IMR-90 (cell line): ENCODE measurements around the gene STRADA. TPM values are rescaled to one million over a fixed set of nuclear protein-coding genes. Genes with fewer than 3 reads are reported as not detected.

Experiments used
- ATAC-seq: fragments of 200-7000 bp; cut with Tn5 transposase; 2 replicates; pipeline ENCODE4 v1.9.1; 2020; ENCODE audit warnings: low read depth, mild to moderate bottlenecking, moderate library complexity
- BruUV-seq: library from RNA; stranded (reverse); fragments of 400-500 nt; replicated peaks from 2 replicates; lab custom pipeline; 2021; lab: Mats Ljungman, UMichigan
- CTCF ChIA-PET: fragments of 300-600 bp; formaldehyde crosslinking; extraction: SDS; loops from one replicate; lab custom pipeline; 2021; ENCODE audit warnings: antibody characterized with exemption; lab: Yijun Ruan, JAX
- POLR2A ChIA-PET: fragments of 300-600 bp; sonication (Branson Sonifier 250); formaldehyde crosslinking; loops from one replicate; lab custom pipeline; 2022; ENCODE audit warnings: antibody characterized with exemption; ENCODE audit not compliant: unreplicated experiment; lab: Charles Lee
- DNase-seq: peaks from one replicate; pipeline ENCODE4 v3.0.0; 2013
- H2AFZ ChIP-seq: replicated peaks from 2 replicates; pipeline ENCODE3; 2013; ENCODE audit warnings: low read length, mild to moderate bottlenecking; ENCODE audit not compliant: poor library complexity
- H2AK5ac ChIP-seq: 2 replicates; pipeline ENCODE4 v1.6.1; 2013; ENCODE audit warnings: low read depth, low read length, inconsistent platforms
- H2AK9ac ChIP-seq: replicated peaks from 2 replicates; pipeline ENCODE3; 2013; ENCODE audit warnings: mild to moderate bottlenecking, low read depth, low read length, moderate library complexity; ENCODE audit not compliant: poor library complexity
- H2BK120ac ChIP-seq: 2 replicates; pipeline ENCODE4 v1.6.1; 2013; ENCODE audit warnings: low read depth, low read length, inconsistent platforms
- H2BK15ac ChIP-seq: 3 replicates; pipeline ENCODE4 v1.6.1; 2013; ENCODE audit warnings: low read depth, low read length, inconsistent platforms
- H2BK20ac ChIP-seq: 2 replicates; pipeline ENCODE4 v1.6.1; 2013; ENCODE audit warnings: low read depth, mild to moderate bottlenecking, inconsistent platforms, low read length, moderate library complexity
- H2BK5ac ChIP-seq: 2 replicates; pipeline ENCODE4 v1.6.1; 2013; ENCODE audit warnings: mild to moderate bottlenecking, low read depth, low read length, inconsistent platforms; ENCODE audit not compliant: poor library complexity, severe bottlenecking
- H3K14ac ChIP-seq: replicated peaks from 2 replicates; pipeline ENCODE4 v1.6.1; 2013; ENCODE audit warnings: low read depth, low read length, inconsistent platforms
- H3K18ac ChIP-seq: 2 replicates; pipeline ENCODE4 v1.6.1; 2013; ENCODE audit warnings: low read depth, low read length, control low read depth
- H3K23ac ChIP-seq: 2 replicates; pipeline ENCODE4 v1.6.1; 2013; ENCODE audit warnings: low read depth, low read length, inconsistent platforms
- H3K27ac ChIP-seq: 2 replicates; pipeline ENCODE4 v1.5.1; 2013; ENCODE audit warnings: mild to moderate bottlenecking, control low read depth, low read length; ENCODE audit not compliant: insufficient read depth
- H3K27me3 ChIP-seq: 2 replicates; pipeline ENCODE4 v1.6.1; 2013; ENCODE audit warnings: low read length; ENCODE audit not compliant: control insufficient read depth, insufficient read depth
- H3K36me3 ChIP-seq: 2 replicates; pipeline ENCODE4 v1.6.1; 2013; ENCODE audit warnings: low read length, mixed read lengths; ENCODE audit not compliant: control insufficient read depth, insufficient read depth
- H3K4ac ChIP-seq: 2 replicates; pipeline ENCODE4 v1.6.1; 2013; ENCODE audit warnings: low read depth, low read length, inconsistent platforms
- H3K4me1 ChIP-seq: 2 replicates; pipeline ENCODE4 v1.6.1; 2013; ENCODE audit warnings: low read length, mixed read lengths; ENCODE audit not compliant: control insufficient read depth, insufficient read depth
- H3K4me2 ChIP-seq: 2 replicates; pipeline ENCODE4 v1.6.1; 2013; ENCODE audit warnings: low read depth, mild to moderate bottlenecking, control low read depth, low read length, moderate library complexity
- H3K4me3 ChIP-seq: 2 replicates; pipeline ENCODE4 v1.5.1; 2013; ENCODE audit warnings: low read depth, mild to moderate bottlenecking, control low read depth, low read length, moderate library complexity; ENCODE audit not compliant: insufficient read depth
- H3K56ac ChIP-seq: 2 replicates; pipeline ENCODE4 v1.6.1; 2013; ENCODE audit warnings: low read length, inconsistent platforms; ENCODE audit not compliant: insufficient read depth; ENCODE audit errors: extremely low read depth
- H3K79me1 ChIP-seq, 2 experiments: 2 replicates each; pipeline ENCODE4 v1.6.1; 2013; ENCODE audit warnings: low read length in 2 of 2, inconsistent platforms in 1 of 2, low read depth in 1 of 2
- H3K9ac ChIP-seq: 2 replicates; pipeline ENCODE4 v1.6.1; 2013; ENCODE audit warnings: low read depth, low read length, control low read depth
- H3K9me1 ChIP-seq: 2 replicates; pipeline ENCODE4 v1.6.1; 2013; ENCODE audit warnings: low read length, inconsistent platforms; ENCODE audit not compliant: insufficient read depth
- H3K9me3 ChIP-seq: 2 replicates; pipeline ENCODE4 v1.6.1; 2013; ENCODE audit warnings: low read length; ENCODE audit not compliant: control insufficient read depth, insufficient read depth
- H4K20me1 ChIP-seq: 2 replicates; pipeline ENCODE4 v1.6.1; 2013; ENCODE audit warnings: low read length, inconsistent platforms; ENCODE audit not compliant: insufficient read depth
- H4K5ac ChIP-seq: 2 replicates; pipeline ENCODE4 v1.6.1; 2013; ENCODE audit warnings: mild to moderate bottlenecking, low read depth, low read length, control low read depth
- H4K8ac ChIP-seq, 2 experiments: 2 replicates each; pipeline ENCODE4 v1.6.1; 2013; ENCODE audit warnings: low read depth in 2 of 2, low read length in 2 of 2, control low read depth in 1 of 2, inconsistent platforms in 1 of 2
- H4K91ac ChIP-seq: 2 replicates; pipeline ENCODE4 v1.6.1; 2013; ENCODE audit warnings: low read depth, low read length, inconsistent platforms; ENCODE audit not compliant: insufficient read depth
- BHLHE40 ChIP-seq: fragments of 150-350 bp; IDR thresholded peaks from 2 replicates; pipeline ENCODE4 v1.6.1; 2016; ENCODE audit warnings: mild to moderate bottlenecking, low read depth, low read length
- CEBPB ChIP-seq: IDR thresholded peaks from 2 replicates; pipeline ENCODE4 v1.6.1; 2012; ENCODE audit warnings: low read depth, low read length, improper control_type of control experiment
- CHD1 ChIP-seq: IDR thresholded peaks from 2 replicates; pipeline ENCODE4 v1.6.1; 2012; ENCODE audit warnings: low read depth, low read length, improper control_type of control experiment
- CTCF ChIP-seq: conservative IDR thresholded peaks from 2 replicates; pipeline ENCODE4 v1.5.1; 2012; ENCODE audit warnings: mild to moderate bottlenecking, low read depth, low read length, improper control_type of control experiment
- ELK1 ChIP-seq: fragments of 150-350 bp; IDR thresholded peaks from 2 replicates; pipeline ENCODE4 v1.6.1; 2016; ENCODE audit warnings: low read depth, mild to moderate bottlenecking, low read length, moderate library complexity, borderline replicate concordance
- FOS ChIP-seq: fragments of 150-350 bp; IDR thresholded peaks from 2 replicates; pipeline ENCODE4 v1.6.1; 2016; ENCODE audit warnings: low read depth, low read length
- MAFK ChIP-seq: IDR thresholded peaks from 2 replicates; pipeline ENCODE4 v1.6.1; 2012; ENCODE audit warnings: low read depth, low read length, improper control_type of control experiment
- MAZ ChIP-seq: IDR thresholded peaks from 2 replicates; pipeline ENCODE4 v1.6.1; 2012; ENCODE audit warnings: low read depth, mild to moderate bottlenecking, low read length, improper control_type of control experiment, moderate library complexity, borderline replicate concordance
- MXI1 ChIP-seq: IDR thresholded peaks from 2 replicates; pipeline ENCODE4 v1.6.1; 2012; ENCODE audit warnings: low read depth, mild to moderate bottlenecking, low read length, moderate library complexity, borderline replicate concordance
- NFE2L2 ChIP-seq: fragments of 150-350 bp; IDR thresholded peaks from 2 replicates; pipeline ENCODE4 v1.6.1; 2016; ENCODE audit warnings: low read depth, mild to moderate bottlenecking, low read length
- POLR2A ChIP-seq: IDR thresholded peaks from 2 replicates; pipeline ENCODE4 v1.6.1; 2012; ENCODE audit warnings: mild to moderate bottlenecking, low read depth, low read length
- RAD21 ChIP-seq: IDR thresholded peaks from 2 replicates; pipeline ENCODE4 v1.6.1; 2012; ENCODE audit warnings: low read length, improper control_type of control experiment
- RCOR1 ChIP-seq: IDR thresholded peaks from 2 replicates; pipeline ENCODE4 v1.6.1; 2012; ENCODE audit warnings: mild to moderate bottlenecking, low read length, improper control_type of control experiment; ENCODE audit not compliant: insufficient replicate concordance
- RFX5 ChIP-seq: IDR thresholded peaks from 2 replicates; pipeline ENCODE4 v1.8.0; 2012; ENCODE audit warnings: low read depth, mild to moderate bottlenecking, low read length, moderate library complexity
- SMC3 ChIP-seq: fragments of 150-350 bp; IDR thresholded peaks from 2 replicates; pipeline ENCODE4 v1.6.1; 2016; ENCODE audit warnings: low read depth, mild to moderate bottlenecking, antibody characterized with exemption, low read length, moderate library complexity
- USF2 ChIP-seq: fragments of 150-350 bp; IDR thresholded peaks from 2 replicates; pipeline ENCODE4 v1.6.1; 2017; ENCODE audit warnings: mild to moderate bottlenecking, antibody characterized with exemption, low read length, low read depth
- whole genome bisulfite sequencing, 2 experiments: methylation state at CpG; one replicate each; pipeline versions ENCODE4 v1.1.5 to v1.1.7; 2013; ENCODE audit warnings: missing lambda C conversion rate in 2 of 2; ENCODE audit not compliant: insufficient read length in 1 of 2; ENCODE audit errors: extremely low coverage in 2 of 2; 5-methylcytosine and 5-hydroxymethylcytosine counted together
- dilution Hi-C: fragments of 300-500 bp; cut with HindIII; formaldehyde crosslinking; loops from one replicate; pipeline ENCODE4 v1.14.3; 2018; ENCODE audit warnings: low sequenced_read_pairs; ENCODE audit not compliant: unreplicated experiment
- in situ Hi-C: fragments of 300-500 bp; cut with MboI; formaldehyde crosslinking; loops from 3 replicates; pipeline ENCODE4 v1.14.3; 2019; ENCODE audit warnings: low sequenced_read_pairs, inconsistent platforms, mixed read lengths
- intact Hi-C: fragments of 100-400 bp; cut with micrococcal nuclease; formaldehyde crosslinking; loops from 2 replicates; pipeline ENCODE4 v1.10.0; 2022
- polyA plus RNA-seq, 3 experiments: library from polyadenylated mRNA; depleted of rRNA; stranded (reverse); fragments of >200 nt; gene quantifications; 2 replicates each; pipeline ENCODE4 v1.2.3, GENCODE V29; 2012; ENCODE audit warnings: low replicate concordance in 1 of 3
- total RNA-seq: library from RNA; depleted of rRNA; stranded (reverse); fragments of >200 nt; gene quantifications from 2 replicates; pipeline ENCODE4 v1.2.3, GENCODE V29; 2012

Gene STRADA
- total and polyA plus RNA-seq, 2 of the 4 experiments (the other 2 are of a cell fraction), result 19.9 to 30.9 TPM

GRCh38 chr17:63696381-63696961 lies 45.1 kb downstream of the STRADA start:
- CTCF ChIA-PET, result no interaction called here
- H4K5ac ChIP-seq, result no peak overlapping the region
- no peak for ATAC-seq
- no peak overlapping the region for H3K9ac ChIP-seq
- H3K56ac ChIP-seq, result no peak overlapping the region
- H2BK20ac ChIP-seq, result no peak overlapping the region
- H2BK15ac ChIP-seq, result no peak overlapping the region
- intact Hi-C loops, result loop anchor here (5.0 kb wide), 1 partner anchor 269 kb away; no protein-coding TSS in a partner anchor
- H4K91ac ChIP-seq, result no peak overlapping the region
- dilution Hi-C loops, result no loop called here
- H3K27me3 ChIP-seq, result no peaks in the 10 kb centered on the region
- no TSS peak for BruUV-seq
- peaks cover 0 to 21% of the 10 kb centered on the region in 2 experiments; a peak in 1 of 4 replicates for H3K79me1 ChIP-seq
- no peaks in the 10 kb centered on the region for H3K4me1 ChIP-seq
- H3K14ac ChIP-seq, result no peak overlapping the region
- POLR2A ChIA-PET, result no interaction called here
- in situ Hi-C loops, result no loop called here
- H4K20me1 ChIP-seq, result peaks cover 5% of the 10 kb centered on the region
- no peak overlapping the region for H3K18ac ChIP-seq
- 83% methylated on average over 1 of the region's 9 CpGs; no CpG with 5 or more reads in 1 of the 2 experiments for WGBS, 2 experiments
- peak overlapping the region; percentile 76 for H2AK9ac ChIP-seq
- H3K27ac ChIP-seq, result no peak overlapping the region
- H3K9me1 ChIP-seq, result 0 out of 2 replicates have a peak, but pooled peaks cover 2% of the 10 kb centered on the region
- no peak overlapping the region for H2AFZ ChIP-seq
- DNase-seq, result no peak
- TF ChIP-seq POLR2A (no peak), RFX5 (no peak), FOS (no peak), ELK1 (no peak), MXI1 (no peak), CTCF (peak; percentile 39), BHLHE40 (no peak), CHD1 (no peak), MAFK (no peak), RCOR1 (no peak), CEBPB (peak; percentile 52; the same call in 1 of the 2 replicates), SMC3 (peak; percentile 24; the same call in 1 of the 2 replicates), NFE2L2 (no peak), USF2 (no peak), MAZ (no peak), RAD21 (peak; percentile 26; the same call in 1 of the 2 replicates)
- H4K8ac ChIP-seq, result no peak overlapping the region
- no peak overlapping the region for H2BK120ac ChIP-seq
- no peak overlapping the region for H2AK5ac ChIP-seq
- H3K4me3 ChIP-seq, result no peak overlapping the region
- H2BK5ac ChIP-seq, result no peak overlapping the region
- no peak overlapping the region for H3K4me2 ChIP-seq
- H3K36me3 ChIP-seq, result peaks cover 27% of the 10 kb centered on the region; the same call in 1 of the 2 replicates
- no peaks in the 10 kb centered on the region for H3K9me3 ChIP-seq
- no peak overlapping the region for H3K4ac ChIP-seq
- H3K23ac ChIP-seq, result no peak overlapping the region
